Right ventricle myocardium superior (tissue), 1 donor: Measurements from ENCODE around the gene WAC. TPM values are rescaled to one million over a fixed set of nuclear protein-coding genes. Genes with fewer than 3 reads are reported as not detected.
"Not testable (repeated sequence)": the region's sequence is repeated elsewhere in the genome, so short reads cannot be mapped to it uniquely, and the experiment has no call there.

Experiments used
- ATAC-seq: fragments of 200-7000 bp; cut with Tn5 transposase; one replicate; pipeline ENCODE4 v1.9.1; 2020; ENCODE audit warnings: mild to moderate bottlenecking; ENCODE audit not compliant: poor library complexity
- DNase-seq: peaks from one replicate; pipeline ENCODE4 v3.0.0-alpha.2; 2020
- intact Hi-C: fragments of 100-400 bp; cut with DNase I; formaldehyde crosslinking; loops from one replicate; pipeline ENCODE4 v1.11.2; 2022
- total RNA-seq: library from RNA; stranded (reverse); fragmentation: NEBNext Ultra II Directional; extraction: Animal tissue kit (Norgen Biotek cat#: 25700); gene quantifications from one replicate; pipeline ENCODE4 v1.2.1, GENCODE V29; 2021
- donor health status: DM: no; HTN: yes; CAD: no; lungs with severe emphysema.

WAC gene
- total RNA-seq, 1 donor from 2014 or later, result 92.9 TPM

GRCh38 chr10:28631896-28632583, 99.1 kb downstream of the WAC start:
- no peak for ATAC-seq
- no peak for DNase-seq
- intact Hi-C loops, result no loop called here

- DNase-seq (no peak), ATAC-seq (no peak)
- intact Hi-C loops, result no loop called here
Measured at GRCh38 chr10:28632584-28632945, 99.6 kb downstream of the WAC start.

GRCh38 chr10:28633750-28634149, 100.8 kb downstream of the WAC start:
- intact Hi-C loops, result no loop called here
- ATAC-seq (no peak), DNase-seq (no peak)

- ATAC-seq, result no peak
- intact Hi-C loops, result no loop called here
Measured at GRCh38 chr10:28637346-28637745, 104.4 kb downstream of the WAC start.

GRCh38 chr10:28638392-28638791, 105.5 kb downstream of the WAC start:
- no peak for DNase-seq
- intact Hi-C loops, result no loop called here
- no peak for ATAC-seq

More at GRCh38 chr10:28637346-28637745, 104.4 kb downstream of the WAC start:
- DNase-seq, result no peak

- intact Hi-C loops, result no loop called here
- no peak for DNase-seq
- no peak for ATAC-seq
Measured at GRCh38 chr10:28640551-28640950, 107.6 kb downstream of the WAC start.

GRCh38 chr10:28644647-28645046, 111.7 kb downstream of the WAC start:
- DNase-seq, result no peak
- intact Hi-C loops, result no loop called here

GRCh38 chr10:28652106-28652505, 119.2 kb downstream of the WAC start:
- intact Hi-C loops, result no loop called here
- ATAC-seq, result no peak
- no peak for DNase-seq

More at GRCh38 chr10:28644647-28645046, 111.7 kb downstream of the WAC start:
- ATAC-seq, result no peak

GRCh38 chr10:28652703-28653102, 119.8 kb downstream of the WAC start:
- no peak for ATAC-seq
- DNase-seq, result no peak
- intact Hi-C loops, result no loop called here

GRCh38 chr10:28658824-28659223, 125.9 kb downstream of the WAC start:
- DNase-seq, intact Hi-C loops, ATAC-seq: not testable (repeated sequence)

GRCh38 chr10:28661035-28661434, 128.1 kb downstream of the WAC start:
- intact Hi-C loops, result loop anchor here (5.0 kb wide), 1 partner anchor 471 kb away; no protein-coding TSS in a partner anchor
- ATAC-seq (no peak), DNase-seq (no peak)

GRCh38 chr10:28663576-28664368, 130.9 kb downstream of the WAC start:
- DNase-seq, result peak; percentile 77
- peak; percentile 97 for ATAC-seq
- intact Hi-C loops, result loop anchor here (5.0 kb wide), 1 partner anchor 469 kb away; no protein-coding TSS in a partner anchor

GRCh38 chr10:28664369-28664740, 131.4 kb downstream of the WAC start:
- peak; percentile 70 for ATAC-seq
- no peak for DNase-seq
- intact Hi-C loops, result loop anchor here (5.0 kb wide), 1 partner anchor 468 kb away; no protein-coding TSS in a partner anchor

- DNase-seq (no peak), ATAC-seq (no peak)
- intact Hi-C loops, result loop anchor here (5.0 kb wide), 2 partner anchors 325 to 645 kb away; no protein-coding TSS in a partner anchor
Measured at GRCh38 chr10:28666751-28667467, 134.0 kb downstream of the WAC start.

- DNase-seq (peak; percentile 71), ATAC-seq (peak; percentile 78)
- intact Hi-C loops, result loop anchor here (5.0 kb wide), 2 partner anchors 324 to 644 kb away; no protein-coding TSS in a partner anchor
Measured at GRCh38 chr10:28668363-28669226, 135.7 kb downstream of the WAC start.

- DNase-seq, result no peak
- ATAC-seq, result no peak
- intact Hi-C loops, result loop anchor here (5.0 kb wide), 2 partner anchors 323 to 643 kb away; no protein-coding TSS in a partner anchor
Measured at GRCh38 chr10:28669227-28670173, 136.6 kb downstream of the WAC start.
